Activated CD4-positive, alpha-beta T cell treated with anti-CD3 and anti-CD28 coated beads, Interleukin-10, Interleukin-2, amounts not matched to agents 100 ng/mL and 50 ng/mL, durations not matched to agents 16 hours and 8 hours (primary cell): ENCODE results near the gene ZNF575.
"Not testable (repeated sequence)": the region's sequence is repeated elsewhere in the genome, so short reads cannot be mapped to it uniquely, and the experiment has no call there.

ENCODE experiments used
- DNase-seq: peaks from one replicate; pipeline ENCODE4 v3.0.0-alpha.2; 2020

The ZNF575 gene

DNA sequence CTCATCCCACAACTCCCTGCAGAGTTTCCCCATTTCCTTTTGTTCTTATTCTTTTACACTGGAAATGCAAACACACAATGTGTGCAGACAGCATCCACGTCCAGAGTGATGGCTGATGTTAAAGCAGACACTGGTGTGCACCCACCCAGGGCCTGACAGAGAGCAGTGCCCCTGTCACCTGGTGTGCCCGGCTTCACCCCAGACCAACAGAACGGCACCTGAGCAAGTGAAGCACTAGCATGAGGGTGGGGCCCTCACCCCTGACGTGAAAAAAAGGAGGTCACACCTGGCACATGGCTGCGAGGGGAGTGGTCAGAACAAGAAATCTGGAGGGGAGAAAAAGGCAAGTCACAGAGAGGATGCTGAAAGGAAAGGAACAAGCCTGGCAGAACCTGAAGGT lies 12.3 kb downstream of the ZNF575 start:
- DNase-seq, result no peak

- no peak for DNase-seq
Measured at GRCh38 chr19:43545981-43546380, 13.0 kb downstream of the ZNF575 start.

DNA sequence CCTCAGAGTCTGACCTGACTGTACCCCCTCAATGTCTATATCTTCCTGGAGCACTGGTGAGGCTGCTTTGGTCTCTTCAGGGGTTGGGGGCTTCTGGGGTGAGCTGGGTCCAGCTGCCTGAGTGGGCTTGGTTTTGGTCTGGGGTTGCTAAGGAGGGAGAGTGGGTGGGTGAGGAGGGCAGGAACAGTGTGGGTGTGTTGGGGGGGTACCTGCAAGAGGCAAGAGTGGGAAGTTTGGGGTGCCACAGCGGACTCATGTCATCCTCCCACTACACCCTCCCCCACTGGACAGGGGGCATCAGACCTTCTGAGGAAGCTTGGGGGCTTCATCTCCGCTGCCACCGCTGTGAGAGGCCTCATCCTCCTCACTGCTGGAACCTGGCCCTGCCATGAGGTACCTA lies 13.6 kb downstream of the ZNF575 start:
- DNase-seq, result no peak

DNA sequence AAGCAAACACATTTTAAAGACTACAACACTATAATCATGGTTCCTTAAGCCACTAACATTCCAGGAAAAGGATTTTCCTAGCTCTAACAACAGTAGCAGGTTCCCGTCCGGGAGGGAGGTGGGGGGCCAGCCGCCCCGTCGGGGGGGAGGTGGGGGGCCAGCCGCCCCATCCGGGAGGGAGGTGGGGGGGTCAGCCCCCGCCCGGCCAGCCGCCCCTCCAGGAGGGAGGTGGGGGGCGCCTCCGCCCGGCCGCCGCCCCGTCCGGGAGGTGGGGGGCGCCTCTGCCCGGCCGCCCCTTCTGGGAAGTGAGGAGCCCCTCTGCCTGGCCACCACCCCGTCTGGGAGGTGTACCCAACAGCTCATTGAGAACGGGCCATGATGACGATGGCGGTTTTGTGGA lies 14.9 kb downstream of the ZNF575 start:
- DNase-seq, result not testable (repeated sequence)

GRCh38 chr19:43548706-43549105 lies 15.7 kb downstream of the ZNF575 start:
- no peak for DNase-seq

DNA sequence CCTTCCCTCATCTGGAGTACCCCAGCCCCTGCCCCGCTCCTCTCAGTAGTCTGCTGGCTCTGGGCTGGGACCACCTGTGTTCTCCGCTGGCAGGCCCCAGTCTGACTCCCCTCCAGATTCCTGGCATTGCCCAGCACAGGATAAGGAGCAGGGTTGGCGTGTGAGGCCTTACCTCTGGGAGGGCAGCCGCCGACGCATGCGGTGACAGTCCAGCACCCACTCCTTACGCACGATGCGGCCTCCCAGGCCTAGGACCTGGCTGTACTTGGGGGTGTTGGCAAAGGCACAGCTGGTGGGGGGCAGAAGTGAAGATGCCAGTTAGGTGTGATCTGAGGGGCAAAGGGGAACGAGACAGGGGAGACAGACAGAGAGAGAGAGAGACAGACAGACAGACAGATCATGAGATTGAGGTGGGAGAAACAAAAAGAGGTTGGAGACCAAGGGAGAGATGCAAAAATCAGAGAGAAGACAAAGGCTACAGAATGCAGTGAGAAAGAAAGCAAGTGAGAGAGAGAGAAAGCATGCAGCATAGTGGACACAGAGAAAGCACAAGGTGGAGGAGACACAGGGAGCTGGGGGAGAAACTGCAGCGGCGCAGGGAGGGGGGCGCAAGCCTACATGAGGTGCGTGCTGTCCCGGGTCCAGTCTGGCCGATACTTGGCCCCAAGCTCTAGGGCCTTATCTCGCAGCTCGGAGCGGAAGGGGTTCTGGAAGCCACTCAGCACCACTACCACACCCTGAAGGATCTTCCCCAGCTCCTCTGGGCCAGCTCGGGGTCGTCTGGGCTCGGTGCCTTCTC lies 18.6 kb downstream of the ZNF575 start:
- DNase-seq, result no peak

DNA sequence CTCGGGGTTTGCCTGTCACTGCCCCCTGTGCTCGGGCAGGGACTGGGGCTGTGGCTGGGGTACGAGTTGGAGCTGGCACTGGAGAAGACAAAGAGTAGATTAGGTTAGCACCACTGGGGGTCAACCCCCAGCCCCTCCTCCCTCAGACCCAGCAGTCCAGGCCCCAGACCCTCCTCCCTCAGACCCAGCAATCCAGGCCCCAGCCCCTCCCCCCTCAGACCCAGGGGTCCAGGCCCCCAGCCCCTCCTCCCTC lies 19.1 kb downstream of the ZNF575 start:
- no peak for DNase-seq

DNA sequence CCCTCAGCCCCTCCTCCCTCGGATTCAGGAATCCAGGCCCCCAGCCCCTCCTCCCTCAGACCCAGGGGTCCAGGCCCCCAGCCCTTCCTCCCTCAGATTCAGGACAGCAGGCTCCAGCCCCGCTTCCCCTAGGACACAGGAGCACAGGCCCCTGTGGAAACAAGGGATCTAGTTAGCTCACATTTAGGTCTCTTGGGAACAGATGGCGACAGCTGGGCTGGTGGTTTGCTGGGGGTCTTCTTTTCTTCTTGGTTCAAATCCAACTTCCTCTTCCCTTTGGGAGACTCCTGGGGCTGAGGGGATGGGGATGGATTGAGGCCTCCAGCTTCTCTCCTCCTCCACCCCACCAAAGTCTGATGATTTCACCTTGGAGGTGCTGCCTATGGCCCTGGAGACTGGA lies 19.6 kb downstream of the ZNF575 start:
- DNase-seq, result no peak

GRCh38 chr19:43553656-43554055 lies 20.7 kb downstream of the ZNF575 start:
- no peak for DNase-seq

DNA sequence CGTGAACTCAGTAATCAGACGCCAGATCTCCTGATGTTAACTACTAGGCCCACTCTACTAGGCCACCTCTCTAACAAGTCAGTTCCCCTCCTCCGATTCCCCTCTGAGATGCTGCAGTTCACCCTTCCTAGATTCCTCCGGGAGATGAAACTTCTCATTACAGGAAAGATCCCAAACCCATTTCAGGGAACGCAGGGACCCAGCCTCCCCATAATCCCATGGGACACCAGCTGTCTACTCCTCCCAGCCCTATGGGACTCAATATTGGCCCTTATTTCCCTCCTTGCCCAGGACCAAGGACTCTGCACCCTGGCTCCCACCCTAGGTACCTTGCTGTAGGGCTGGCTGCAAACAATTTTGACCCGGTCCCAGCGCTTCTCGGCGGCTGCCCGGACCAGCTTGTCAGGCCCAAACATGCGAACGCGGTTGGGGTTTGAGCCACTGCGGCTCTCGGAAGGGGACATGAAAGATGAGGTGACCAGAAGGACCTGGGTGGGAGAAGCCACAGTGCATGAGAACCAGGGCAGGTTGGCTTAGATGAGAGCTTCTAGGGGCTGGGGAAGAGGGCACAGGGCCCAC lies 21.4 kb downstream of the ZNF575 start:
- DNase-seq, result no peak

GRCh38 chr19:43555185-43555770 lies 22.3 kb downstream of the ZNF575 start:
- DNase-seq, result peak; percentile 89

- peak; percentile 15 for DNase-seq
Measured at GRCh38 chr19:43560687-43561086, 27.7 kb downstream of the ZNF575 start.

GRCh38 chr19:43561139-43561970 lies 28.4 kb downstream of the ZNF575 start:
- no peak for DNase-seq

GRCh38 chr19:43562226-43562697 lies 29.3 kb downstream of the ZNF575 start:
- no peak for DNase-seq

GRCh38 chr19:43562698-43563241 lies 29.8 kb downstream of the ZNF575 start:
- peak; percentile 92 for DNase-seq

DNA sequence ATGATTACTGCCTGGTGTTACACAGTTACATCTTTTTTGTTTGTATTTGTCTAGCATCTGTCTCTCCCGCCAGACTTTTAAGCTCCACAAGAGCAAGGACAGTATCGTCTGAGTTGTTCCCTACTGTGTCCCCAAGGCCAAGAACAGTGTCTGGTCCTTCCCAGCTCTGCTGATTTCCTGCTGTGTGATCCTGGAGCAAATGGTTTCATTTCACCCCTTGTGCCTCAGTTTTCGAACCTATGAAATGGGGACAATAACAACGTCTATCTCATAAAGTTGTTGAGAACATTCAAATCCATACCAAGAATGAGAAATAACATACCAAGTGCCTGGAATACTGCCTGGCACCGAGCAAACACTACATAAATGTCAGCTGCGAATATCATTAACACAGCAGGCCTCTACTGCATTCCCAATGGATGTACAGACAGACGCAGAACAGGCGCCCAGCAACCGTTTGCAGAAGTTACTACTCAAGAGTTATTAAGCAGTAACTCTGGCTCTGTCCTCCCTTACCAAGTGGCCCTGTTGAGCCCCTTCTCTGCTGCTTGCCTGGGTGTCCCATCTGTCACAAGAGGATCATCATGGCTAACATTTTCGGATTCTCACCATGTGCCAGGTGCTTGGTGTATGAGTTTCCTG lies 30.9 kb downstream of the ZNF575 start:
- no peak for DNase-seq

DNA sequence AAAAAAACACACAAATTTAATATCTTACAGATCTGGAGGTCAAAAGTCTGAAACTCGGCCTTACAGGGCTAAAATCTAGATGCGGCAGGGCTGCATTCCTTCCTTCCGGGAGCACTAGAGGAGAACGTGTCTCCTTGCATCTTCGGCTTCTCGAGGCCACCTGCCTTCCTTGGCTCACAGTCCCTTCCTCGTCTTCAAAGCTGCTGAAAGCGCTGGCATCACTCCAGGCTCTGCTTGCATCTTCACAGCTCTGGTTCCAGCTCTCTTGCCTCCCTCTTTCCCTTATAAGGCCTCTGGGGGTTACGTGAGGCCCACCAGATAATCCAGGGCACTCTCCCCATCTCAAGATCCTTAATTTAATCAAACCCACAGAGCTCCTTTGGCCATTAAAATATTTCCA lies 31.8 kb downstream of the ZNF575 start:
- no peak for DNase-seq

GRCh38 chr19:43569657-43570056 lies 36.7 kb downstream of the ZNF575 start:
- no peak for DNase-seq

- DNase-seq, result no peak
Measured at GRCh38 chr19:43570174-43570791, 37.3 kb downstream of the ZNF575 start.

- DNase-seq, result no peak
Measured at GRCh38 chr19:43572171-43572588, 39.2 kb downstream of the ZNF575 start.

DNA sequence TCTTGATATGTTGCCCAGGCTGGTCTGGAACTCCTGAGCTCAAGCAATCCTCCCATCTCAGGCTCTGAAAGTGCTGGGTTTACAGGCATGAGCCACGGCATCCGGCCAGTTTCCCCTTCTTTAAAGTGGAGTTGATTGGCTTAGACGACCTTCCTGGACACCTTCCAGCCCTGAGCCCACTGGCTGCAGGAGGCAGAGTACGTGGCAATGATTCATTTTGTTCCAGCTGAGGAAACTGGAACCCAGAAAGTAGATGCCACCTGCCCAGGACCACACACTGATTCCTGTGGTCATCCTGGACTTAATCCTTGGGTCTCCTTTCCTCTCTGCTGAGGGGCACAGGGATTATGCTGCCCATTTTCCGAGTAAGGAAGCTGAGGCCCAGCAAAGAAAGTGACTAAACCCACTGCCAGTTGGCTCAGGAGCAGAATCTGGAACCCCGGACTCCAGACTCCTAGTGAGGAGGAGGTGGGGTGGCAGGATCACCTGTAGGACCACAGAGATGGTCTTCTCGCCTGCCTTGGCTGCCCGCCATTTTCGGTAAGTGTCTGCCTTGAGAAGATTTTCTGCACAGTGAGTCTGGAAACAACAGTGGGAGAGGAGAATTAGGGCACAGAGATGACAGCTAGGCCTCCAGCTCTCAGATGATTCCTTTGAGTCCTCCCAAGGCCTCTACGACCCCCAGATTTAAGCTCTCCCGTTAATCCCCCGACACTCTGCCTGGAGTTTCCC lies 41.6 kb downstream of the ZNF575 start:
- no peak for DNase-seq
